Smooth muscle cell (in vitro differentiated cells): ENCODE data around the gene DES. TPM values are rescaled to one million over a fixed set of nuclear protein-coding genes. Genes with fewer than 3 reads are reported as not detected.

Experiments
- DNase-seq: peaks from one replicate; lab custom pipeline; 2025; ENCODE audit not compliant: unreplicated experiment; lab: John Stamatoyannopoulos, UW
- H2AFZ ChIP-seq: fragments of 200-600 bp; sonication (generic); 2 replicates; pipeline ENCODE4 v1.6.0; 2016; ENCODE audit warnings: antibody characterized with exemption, low read depth, mild to moderate bottlenecking
- H3F3A ChIP-seq: fragments of 200-600 bp; sonication (generic); 2 replicates; pipeline ENCODE4 v1.6.0; 2017; ENCODE audit warnings: antibody characterized with exemption, low read depth
- H3K27ac ChIP-seq: fragments of 200-600 bp; sonication (generic); 2 replicates; pipeline ENCODE4 v1.5.1; 2016; ENCODE audit warnings: low read depth, mild to moderate bottlenecking
- H3K27me3 ChIP-seq: fragments of 200-600 bp; sonication (generic); 2 replicates; pipeline ENCODE4 v1.6.1; 2016; ENCODE audit warnings: low read depth, mild to moderate bottlenecking
- H3K36me3 ChIP-seq: fragments of 200-600 bp; sonication (generic); 2 replicates; pipeline ENCODE4 v1.5.1; 2016; ENCODE audit warnings: low read depth
- H3K4me1 ChIP-seq: fragments of 200-600 bp; sonication (generic); 2 replicates; pipeline ENCODE4 v1.5.1; 2016; ENCODE audit warnings: low read depth
- H3K4me2 ChIP-seq: fragments of 200-600 bp; sonication (generic); 2 replicates; pipeline ENCODE4 v1.6.0; 2016; ENCODE audit warnings: mild to moderate bottlenecking
- H3K4me3 ChIP-seq: fragments of 200-600 bp; sonication (generic); 2 replicates; pipeline ENCODE4 v1.5.1; 2016; ENCODE audit warnings: mild to moderate bottlenecking
- H3K79me2 ChIP-seq: fragments of 200-600 bp; sonication (generic); 2 replicates; pipeline ENCODE4 v1.6.0; 2016; ENCODE audit warnings: low read depth, mild to moderate bottlenecking
- H3K9ac ChIP-seq: fragments of 200-600 bp; sonication (generic); 2 replicates; pipeline ENCODE4 v1.6.0; 2016; ENCODE audit warnings: low read depth
- H3K9me3 ChIP-seq: fragments of 200-600 bp; sonication (generic); replicated peaks from 2 replicates; pipeline ENCODE4 v1.5.1; 2016; ENCODE audit warnings: low read depth
- H4K20me1 ChIP-seq: fragments of 200-600 bp; sonication (generic); 2 replicates; pipeline ENCODE4 v1.6.0; 2016; ENCODE audit warnings: low read depth
- WGBS: methylation state at CpG from one replicate; pipeline ENCODE4 v1.1.7; 2016; ENCODE audit warnings: low lambda C conversion rate; 5-methylcytosine and 5-hydroxymethylcytosine counted together
- polyA plus RNA-seq: library from polyadenylated mRNA; unstranded; fragments of >200 nt; fragmentation: Nextera tagmentation; extraction: Ambion mirVana; gene quantifications from 2 replicates; pipeline ENCODE4 v1.2.1, GENCODE V29; 2016
- total RNA-seq: library from RNA; depleted of rRNA; stranded (reverse); fragments of >200 nt; gene quantifications from 2 replicates; pipeline ENCODE4 v1.2.3, GENCODE V29; 2014
- TF ChIP-seq, protein P1 (sequence below): fragments of 200-600 bp; sonication (generic); IDR thresholded peaks from 2 replicates; pipeline ENCODE4 v1.5.1; 2017; ENCODE audit warnings: borderline replicate concordance, mild to moderate bottlenecking, antibody characterized with exemption; ENCODE audit not compliant: insufficient read depth, poor library complexity, severe bottlenecking

DES gene
- total and polyA plus RNA-seq, 2 experiments from 2014 or later: 103 to 109 TPM

- TF ChIP-seq, protein P1, sequence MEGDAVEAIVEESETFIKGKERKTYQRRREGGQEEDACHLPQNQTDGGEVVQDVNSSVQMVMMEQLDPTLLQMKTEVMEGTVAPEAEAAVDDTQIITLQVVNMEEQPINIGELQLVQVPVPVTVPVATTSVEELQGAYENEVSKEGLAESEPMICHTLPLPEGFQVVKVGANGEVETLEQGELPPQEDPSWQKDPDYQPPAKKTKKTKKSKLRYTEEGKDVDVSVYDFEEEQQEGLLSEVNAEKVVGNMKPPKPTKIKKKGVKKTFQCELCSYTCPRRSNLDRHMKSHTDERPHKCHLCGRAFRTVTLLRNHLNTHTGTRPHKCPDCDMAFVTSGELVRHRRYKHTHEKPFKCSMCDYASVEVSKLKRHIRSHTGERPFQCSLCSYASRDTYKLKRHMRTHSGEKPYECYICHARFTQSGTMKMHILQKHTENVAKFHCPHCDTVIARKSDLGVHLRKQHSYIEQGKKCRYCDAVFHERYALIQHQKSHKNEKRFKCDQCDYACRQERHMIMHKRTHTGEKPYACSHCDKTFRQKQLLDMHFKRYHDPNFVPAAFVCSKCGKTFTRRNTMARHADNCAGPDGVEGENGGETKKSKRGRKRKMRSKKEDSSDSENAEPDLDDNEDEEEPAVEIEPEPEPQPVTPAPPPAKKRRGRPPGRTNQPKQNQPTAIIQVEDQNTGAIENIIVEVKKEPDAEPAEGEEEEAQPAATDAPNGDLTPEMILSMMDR: no peak
- no peaks in the 10 kb centered on the region for H3K36me3 ChIP-seq
Observed at GRCh38 chr2:219415580-219416234, 2.5 kb upstream of the DES start.

GRCh38 chr2:219416235-219416602 is 2.0 kb upstream of the DES start:
- H3K9ac ChIP-seq: no peak overlapping the region
- H2AFZ ChIP-seq: no peak overlapping the region
- WGBS: 21% methylated on average over 3 of the region's 3 CpGs
- no peaks in the 10 kb centered on the region for H3K9me3 ChIP-seq
- no peak overlapping the region for H3K27ac ChIP-seq
- H3K4me2 ChIP-seq: no peak overlapping the region
- no peaks in the 10 kb centered on the region for H3K36me3 ChIP-seq
- no peak for DNase-seq
- H3F3A ChIP-seq: no peaks in the 10 kb centered on the region
- H3K79me2 ChIP-seq: no peaks in the 10 kb centered on the region
- H3K4me3 ChIP-seq: no peak overlapping the region
- TF ChIP-seq, protein P1: no peak
- H4K20me1 ChIP-seq: no peaks in the 10 kb centered on the region
- H3K27me3 ChIP-seq: no peaks in the 10 kb centered on the region
- peaks cover 8% of the 10 kb centered on the region for H3K4me1 ChIP-seq

More at GRCh38 chr2:219415580-219416234, 2.5 kb upstream of the DES start:
- Histone ChIP-seq H4K20me1 (no peaks in the 10 kb centered on the region), H3K4me3 (no peak overlapping the region), H3K79me2 (no peaks in the 10 kb centered on the region), H3F3A (no peaks in the 10 kb centered on the region), H2AFZ (no peak overlapping the region), H3K27ac (no peak overlapping the region), H3K4me1 (peaks cover 8% of the 10 kb centered on the region), H3K27me3 (no peaks in the 10 kb centered on the region), H3K9me3 (no peaks in the 10 kb centered on the region), H3K9ac (no peak overlapping the region), H3K4me2 (no peak overlapping the region)
- 92% methylated on average over 5 of the region's 5 CpGs for WGBS
- DNase-seq: no peak

GRCh38 chr2:219416938-219417337 is 1.2 kb upstream of the DES start:
- H2AFZ ChIP-seq: no peak overlapping the region
- H3K9me3 ChIP-seq: no peaks in the 10 kb centered on the region
- DNase-seq: no peak
- no peaks in the 10 kb centered on the region for H3K36me3 ChIP-seq
- TF ChIP-seq, protein P1: no peak
- no peak overlapping the region for H3K4me2 ChIP-seq
- no peaks in the 10 kb centered on the region for H4K20me1 ChIP-seq
- H3K4me3 ChIP-seq: no peak overlapping the region
- H3K4me1 ChIP-seq: peaks cover 8% of the 10 kb centered on the region
- H3F3A ChIP-seq: no peaks in the 10 kb centered on the region
- H3K9ac ChIP-seq: no peak overlapping the region
- no peaks in the 10 kb centered on the region for H3K27me3 ChIP-seq
- 73% methylated on average over 4 of the region's 4 CpGs for WGBS
- H3K79me2 ChIP-seq: no peaks in the 10 kb centered on the region
- no peak overlapping the region for H3K27ac ChIP-seq

- Histone ChIP-seq H3K4me1 (peaks cover 8% of the 10 kb centered on the region), H4K20me1 (no peaks in the 10 kb centered on the region), H3K9me3 (no peaks in the 10 kb centered on the region), H3K36me3 (no peaks in the 10 kb centered on the region), H3K9ac (no peak overlapping the region), H2AFZ (no peak overlapping the region), H3K4me3 (no peak overlapping the region), H3K27ac (peak overlapping the region; percentile 47), H3K27me3 (no peaks in the 10 kb centered on the region), H3F3A (no peaks in the 10 kb centered on the region), H3K4me2 (no peak overlapping the region), H3K79me2 (no peaks in the 10 kb centered on the region)
- TF ChIP-seq, protein P1: no peak
- DNase-seq: no peak
- 56% methylated on average over 8 of the region's 9 CpGs for WGBS
Observed at GRCh38 chr2:219417374-219417773, 803 bp upstream of the DES start.
